HCT116 (cell line): ENCODE measurements around the gene LRRC3B.

Experiments
- POLR2A ChIP-seq: IDR thresholded peaks from 2 replicates; pipeline ENCODE4 v1.7.0; 2011; ENCODE audit warnings: borderline replicate concordance; ENCODE audit not compliant: insufficient read depth, insufficient read length; ENCODE audit errors: extremely low read depth
- TCF7L2 ChIP-seq: IDR thresholded peaks from 2 replicates; pipeline ENCODE4 v1.7.0; 2011; ENCODE audit warnings: borderline replicate concordance, inconsistent platforms; ENCODE audit not compliant: insufficient read depth, insufficient read length; ENCODE audit errors: extremely low read depth
- TF ChIP-seq, protein P1 (sequence below), 3 experiments: fragments of 200-600 bp in 1 of 3; sonication (generic) in 1 of 3; IDR thresholded peaks in 2 of 3; conservative IDR thresholded peaks in 1 of 3; 2 replicates each; pipeline ENCODE4 v1.5.1; 2012 to 2017; ENCODE audit warnings: low read depth in 2 of 3, low read length in 2 of 3, antibody characterized with exemption in 1 of 3, borderline replicate concordance in 1 of 3, control low read depth in 1 of 3, mild to moderate bottlenecking in 1 of 3, mixed read lengths in 1 of 3, mixed run types in 1 of 3, moderate library complexity in 1 of 3; ENCODE audit not compliant: insufficient read depth in 1 of 3

DNA sequence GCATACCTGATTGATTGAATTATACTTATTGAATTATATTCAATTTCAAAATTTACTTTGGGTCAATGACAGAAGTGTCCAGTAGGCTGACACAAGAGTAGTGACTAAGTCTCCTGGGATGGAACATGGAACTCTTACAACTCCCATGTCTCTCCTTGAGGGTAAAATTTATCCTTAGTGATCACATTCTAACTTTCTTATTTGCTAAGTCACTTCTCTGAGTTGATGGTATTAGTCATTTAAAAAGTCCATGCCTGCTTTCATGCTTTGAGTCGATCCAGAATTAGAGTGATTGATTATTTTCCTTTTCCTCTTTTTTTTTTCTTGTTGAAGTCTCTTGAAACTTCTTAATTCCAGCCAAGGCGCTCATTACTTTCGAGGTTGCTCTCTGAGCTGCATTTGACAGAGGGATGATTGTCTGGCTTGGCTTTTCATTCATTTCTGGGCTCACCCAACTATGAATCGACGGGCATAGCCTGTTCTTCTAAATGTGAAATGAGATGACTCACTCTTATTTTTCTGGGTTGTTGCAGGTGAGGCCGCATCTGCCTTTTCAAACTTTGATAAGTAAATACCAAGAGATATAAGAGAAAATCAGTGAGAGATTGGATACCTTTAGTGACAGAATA is 34.9 kb downstream of the LRRC3B start:
- TF ChIP-seq POLR2A, result no peak
- TF ChIP-seq, protein P1, sequence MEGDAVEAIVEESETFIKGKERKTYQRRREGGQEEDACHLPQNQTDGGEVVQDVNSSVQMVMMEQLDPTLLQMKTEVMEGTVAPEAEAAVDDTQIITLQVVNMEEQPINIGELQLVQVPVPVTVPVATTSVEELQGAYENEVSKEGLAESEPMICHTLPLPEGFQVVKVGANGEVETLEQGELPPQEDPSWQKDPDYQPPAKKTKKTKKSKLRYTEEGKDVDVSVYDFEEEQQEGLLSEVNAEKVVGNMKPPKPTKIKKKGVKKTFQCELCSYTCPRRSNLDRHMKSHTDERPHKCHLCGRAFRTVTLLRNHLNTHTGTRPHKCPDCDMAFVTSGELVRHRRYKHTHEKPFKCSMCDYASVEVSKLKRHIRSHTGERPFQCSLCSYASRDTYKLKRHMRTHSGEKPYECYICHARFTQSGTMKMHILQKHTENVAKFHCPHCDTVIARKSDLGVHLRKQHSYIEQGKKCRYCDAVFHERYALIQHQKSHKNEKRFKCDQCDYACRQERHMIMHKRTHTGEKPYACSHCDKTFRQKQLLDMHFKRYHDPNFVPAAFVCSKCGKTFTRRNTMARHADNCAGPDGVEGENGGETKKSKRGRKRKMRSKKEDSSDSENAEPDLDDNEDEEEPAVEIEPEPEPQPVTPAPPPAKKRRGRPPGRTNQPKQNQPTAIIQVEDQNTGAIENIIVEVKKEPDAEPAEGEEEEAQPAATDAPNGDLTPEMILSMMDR (IDR thresholded peaks at IDR 0.05 in 2 of 3, conservative IDR thresholded peaks at IDR 0.05 in 1 of 3; ENCODE audit: borderline replicate concordance in 1 of 3, insufficient read depth in 1 of 3, low read depth in 2 of 3, low read length in 2 of 3), result no peak
- no peak for TF ChIP-seq TCF7L2
